H9 (cell line): ENCODE data around the gene DMRTC2. TPM values are rescaled to one million over a fixed set of nuclear protein-coding genes. Genes with fewer than 3 reads are reported as not detected.

Source experiments
- DNase-seq: peaks from one replicate; pipeline ENCODE4 v3.0.0-alpha.2; 2017
- H2AFZ ChIP-seq: one replicate; pipeline ENCODE4 v1.6.1; 2013; ENCODE audit warnings: mild to moderate bottlenecking, low read length, control low read depth, moderate library complexity
- H2AK5ac ChIP-seq: 2 replicates; pipeline ENCODE4 v1.6.1; 2013; ENCODE audit warnings: low read length, control low read depth, mixed read lengths; ENCODE audit not compliant: insufficient read length
- H2BK120ac ChIP-seq: one replicate; pipeline ENCODE4 v1.6.1; 2013; ENCODE audit warnings: low read depth, mild to moderate bottlenecking, low read length, control low read depth, inconsistent platforms; ENCODE audit not compliant: poor library complexity, severe bottlenecking
- H2BK12ac ChIP-seq: 2 replicates; pipeline ENCODE4 v1.6.1; 2013; ENCODE audit warnings: low read length, control low read depth, mixed read lengths, low read depth; ENCODE audit not compliant: insufficient read length
- H2BK15ac ChIP-seq: 2 replicates; pipeline ENCODE4 v1.6.1; 2013; ENCODE audit warnings: low read depth, low read length, control low read depth
- H2BK20ac ChIP-seq: one replicate; pipeline ENCODE4 v1.6.1; 2013; ENCODE audit warnings: low read depth, mild to moderate bottlenecking, low read length, control low read depth, inconsistent platforms; ENCODE audit not compliant: poor library complexity, severe bottlenecking
- H2BK5ac ChIP-seq: 2 replicates; pipeline ENCODE4 v1.6.1; 2013; ENCODE audit warnings: low read length, control low read depth, mixed read lengths; ENCODE audit not compliant: insufficient read length
- H3K14ac ChIP-seq: 2 replicates; pipeline ENCODE4 v1.6.1; 2013; ENCODE audit warnings: low read length, control low read depth; ENCODE audit not compliant: insufficient read depth
- H3K18ac ChIP-seq: 2 replicates; pipeline ENCODE4 v1.6.1; 2013; ENCODE audit warnings: low read depth, mild to moderate bottlenecking, mixed read lengths, low read length, control low read depth; ENCODE audit not compliant: insufficient read length
- H3K23ac ChIP-seq: 2 replicates; pipeline ENCODE4 v1.6.1; 2013; ENCODE audit warnings: low read length, control low read depth, mixed read lengths, low read depth; ENCODE audit not compliant: insufficient read length
- H3K23me2 ChIP-seq: 2 replicates; pipeline ENCODE4 v1.6.1; 2013; ENCODE audit warnings: low read depth, mild to moderate bottlenecking, mixed read lengths, low read length, control low read depth; ENCODE audit not compliant: insufficient read length, poor library complexity, severe bottlenecking
- H3K27ac ChIP-seq: 2 replicates; pipeline ENCODE4 v1.5.1; 2013; ENCODE audit warnings: low read length, control low read depth, mixed read lengths, low read depth; ENCODE audit not compliant: insufficient read length
- H3K27me3 ChIP-seq: 2 replicates; pipeline ENCODE4 v1.6.1; 2013; ENCODE audit warnings: low read length, control low read depth, inconsistent platforms; ENCODE audit not compliant: insufficient read depth
- H3K4ac ChIP-seq: 2 replicates; pipeline ENCODE4 v1.6.1; 2013; ENCODE audit warnings: low read depth, mild to moderate bottlenecking, control low read depth, inconsistent platforms, low read length, moderate library complexity
- H3K4me1 ChIP-seq: 2 replicates; pipeline ENCODE4 v1.6.1; 2013; ENCODE audit warnings: low read length, control low read depth, inconsistent platforms; ENCODE audit not compliant: insufficient read depth
- H3K4me2 ChIP-seq: 2 replicates; pipeline ENCODE4 v1.6.1; 2013; ENCODE audit warnings: low read length, control low read depth, mixed read lengths; ENCODE audit not compliant: insufficient read length, insufficient read depth
- H3K56ac ChIP-seq: 2 replicates; pipeline ENCODE4 v1.6.1; 2013; ENCODE audit warnings: low read depth, mild to moderate bottlenecking, mixed read lengths, low read length, control low read depth; ENCODE audit not compliant: insufficient read length
- H3K79me1 ChIP-seq: 2 replicates; pipeline ENCODE4 v1.6.1; 2013; ENCODE audit warnings: low read depth, mild to moderate bottlenecking, moderate library complexity, low read length, control low read depth, inconsistent platforms; ENCODE audit not compliant: insufficient read depth, poor library complexity, severe bottlenecking
- H3K79me2 ChIP-seq: 2 replicates; pipeline ENCODE4 v1.6.1; 2013; ENCODE audit warnings: low read length, control low read depth, inconsistent platforms; ENCODE audit not compliant: insufficient read depth
- H3K9ac ChIP-seq: 2 replicates; pipeline ENCODE4 v1.6.1; 2013; ENCODE audit warnings: low read length, control low read depth, mixed read lengths; ENCODE audit not compliant: insufficient read length; ENCODE audit errors: extremely low read depth
- H3K9me3 ChIP-seq: one replicate; pipeline ENCODE4 v1.6.1; 2013; ENCODE audit warnings: low read depth, low read length, inconsistent platforms; ENCODE audit not compliant: control insufficient read depth
- H3T11ph ChIP-seq: one replicate; pipeline ENCODE4 v1.6.1; 2013; ENCODE audit warnings: mild to moderate bottlenecking, low read length, control low read depth, inconsistent platforms
- H4K20me1 ChIP-seq: one replicate; pipeline ENCODE4 v1.6.1; 2013; ENCODE audit not compliant: control insufficient read depth, insufficient read length, insufficient read depth
- H4K5ac ChIP-seq: 2 replicates; pipeline ENCODE4 v1.6.1; 2013; ENCODE audit warnings: low read depth, mild to moderate bottlenecking, mixed read lengths, low read length, control low read depth; ENCODE audit not compliant: insufficient read length
- H4K8ac ChIP-seq: replicated peaks from 2 replicates; pipeline ENCODE4 v1.6.1; 2013; ENCODE audit warnings: low read length, control low read depth, mixed read lengths, low read depth; ENCODE audit not compliant: insufficient read length
- H4K91ac ChIP-seq: 2 replicates; pipeline ENCODE4 v1.6.1; 2013; ENCODE audit warnings: low read depth, mild to moderate bottlenecking, moderate library complexity, mixed read lengths, low read length, control low read depth; ENCODE audit not compliant: insufficient read length
- H3K27ac Mint-ChIP-seq, 3 experiments: 2 replicates in 2 of 3; 3 replicates in 1 of 3; pipeline ENCODE4 v1.8.0; 2020 to 2021; ENCODE audit warnings: mixed read lengths in 3 of 3, mild to moderate bottlenecking in 1 of 3, moderate library complexity in 1 of 3
- H3K27me3 Mint-ChIP-seq: 2 replicates; pipeline ENCODE4 v1.8.0; 2021; ENCODE audit warnings: low read depth, mild to moderate bottlenecking, moderate library complexity, mixed read lengths
- H3K36me3 Mint-ChIP-seq, 3 experiments: 2 replicates in 2 of 3; 3 replicates in 1 of 3; pipeline ENCODE4 v1.8.0; 2020 to 2021; ENCODE audit warnings: low read depth in 3 of 3, mixed read lengths in 3 of 3; ENCODE audit not compliant: insufficient read depth in 1 of 3
- H3K4me1 Mint-ChIP-seq, 2 experiments: 2 replicates each; pipeline ENCODE4 v1.8.0; 2020; ENCODE audit warnings: mixed read lengths in 2 of 2
- H3K4me3 Mint-ChIP-seq, 2 experiments: 2 replicates in 1 of 2; 3 replicates in 1 of 2; pipeline ENCODE4 v1.8.0; 2020 to 2021; ENCODE audit warnings: mild to moderate bottlenecking in 2 of 2, mixed read lengths in 2 of 2, moderate library complexity in 1 of 2
- H3K9me3 Mint-ChIP-seq, 2 experiments: 2 replicates in 1 of 2; 3 replicates in 1 of 2; pipeline ENCODE4 v1.8.0; 2020; ENCODE audit warnings: mild to moderate bottlenecking in 2 of 2, mixed read lengths in 2 of 2, moderate library complexity in 1 of 2
- CTCF ChIP-seq: fragments of 200-600 bp; sonication (generic); conservative IDR thresholded peaks from 3 replicates; pipeline ENCODE4 v1.8.0; 2021; ENCODE audit warnings: antibody characterized with exemption, mild to moderate bottlenecking
- WGBS: extraction: QIAGEN DNeasy Blood & Tissue Kit; methylation state at CpG from one replicate; pipeline ENCODE4 v1.1.7; 2013; ENCODE audit warnings: missing lambda C conversion rate, low lambda C conversion rate, mixed read lengths; ENCODE audit not compliant: insufficient read length; ENCODE audit errors: extremely low coverage; 5-methylcytosine and 5-hydroxymethylcytosine counted together
- long read RNA-seq: library from polyadenylated mRNA; unstranded; transcript quantifications from one replicate; pipeline ENCODE4 v2.0.0, GENCODE V29; 2020
- total RNA-seq: library from RNA; stranded (reverse); gene quantifications from 2 replicates; pipeline ENCODE4 v1.2.1, GENCODE V29; 2021

The DMRTC2 gene
- total RNA-seq: not detected in 2 replicates
- long read RNA-seq: 0 reads

- DNase-seq: no peak
- peaks cover 0 to 6% (median 0%) of the 10 kb centered on the region in 3 experiments; a peak in 2 of 7 replicates for H3K36me3 Mint-ChIP-seq
- H3K27me3 ChIP-seq: no peaks in the 10 kb centered on the region
- no peak within 1 kb of the TSS for H3K4ac ChIP-seq
- H3K9ac ChIP-seq: no peak within 1 kb of the TSS
- no peak within 1 kb of the TSS for H3K56ac ChIP-seq
- no peak within 1 kb of the TSS for H3K27ac ChIP-seq
- WGBS: no CpG with 5 or more reads among the region's 3 CpGs
- H3K4me1 Mint-ChIP-seq: no peaks in the 10 kb centered on the region
- H4K20me1 ChIP-seq: no peaks in the 10 kb centered on the region
- no peak within 1 kb of the TSS for H2BK20ac ChIP-seq
- no peak within 1 kb of the TSS for H2AK5ac ChIP-seq
- no peaks in the 10 kb centered on the region for H3K79me1 ChIP-seq
- H3K27me3 Mint-ChIP-seq: peaks cover 19% of the 10 kb centered on the region
- H3K18ac ChIP-seq: no peak within 1 kb of the TSS
- H3K27ac Mint-ChIP-seq: no peak within 1 kb of the TSS
- no peak within 1 kb of the TSS for H4K5ac ChIP-seq
- H2BK15ac ChIP-seq: no peak within 1 kb of the TSS
- H3K23me2 ChIP-seq: no peaks in the 10 kb centered on the region
- peaks cover 9 to 75% of the 10 kb centered on the region in 2 experiments; a peak in 4 of 5 replicates for H3K9me3 Mint-ChIP-seq
- H2BK12ac ChIP-seq: no peak within 1 kb of the TSS
- H3K4me2 ChIP-seq: no peak within 1 kb of the TSS
- H2BK120ac ChIP-seq: no peak within 1 kb of the TSS
- H4K8ac ChIP-seq: no peak within 1 kb of the TSS
- H3K4me3 Mint-ChIP-seq: no peak within 1 kb of the TSS
- H3K79me2 ChIP-seq: no peaks in the 10 kb centered on the region
- TF ChIP-seq CTCF: no peak
- H3K9me3 ChIP-seq: no peaks in the 10 kb centered on the region
- H3K23ac ChIP-seq: no peak within 1 kb of the TSS
- no peak within 1 kb of the TSS for H4K91ac ChIP-seq
- H3K4me1 ChIP-seq: no peaks in the 10 kb centered on the region
- no peak within 1 kb of the TSS for H3K14ac ChIP-seq
- H2BK5ac ChIP-seq: no peak within 1 kb of the TSS
- no peak within 1 kb of the TSS for H2AFZ ChIP-seq
- H3T11ph ChIP-seq: no peak within 1 kb of the TSS
Observed at GRCh38 chr19:41845001-41845050, at the start of gene DMRTC2. Gene DMRTC2, plus strand, starts transcription at chr19:41845042. Its CDS starts 2,387 bp downstream, at chr19:41847429.
